Lower leg skin (tissue), 4 donors: ENCODE results near the gene TMOD2. TPM values are rescaled to one million over a fixed set of nuclear protein-coding genes. Genes with fewer than 3 reads are reported as not detected.

Source experiments
- DNase-seq, 2 donors: peaks; one replicate each; pipeline ENCODE4 v3.0.0-alpha.2; 2019; ENCODE audit warnings: low spot score in 2 of 2
- H3K4me3 ChIP-seq: fragments of 200-600 bp; sonication (generic); 2 replicates; pipeline ENCODE4 v1.5.1; 2017; ENCODE audit warnings: mild to moderate bottlenecking, low read depth; ENCODE audit not compliant: poor library complexity, severe bottlenecking
- CTCF ChIP-seq, 3 donors: fragments of 450-650 bp; IDR thresholded peaks; one replicate each; pipeline ENCODE4 v1.5.1; 2016; ENCODE audit warnings: antibody characterized with exemption in 3 of 3, mild to moderate bottlenecking in 3 of 3, moderate library complexity in 2 of 3
- POLR2A ChIP-seq, 2 donors: fragments of 450-650 bp; IDR thresholded peaks; one replicate each; pipeline ENCODE4 v1.6.1; 2016 to 2017; ENCODE audit warnings: antibody characterized with exemption in 2 of 2, mild to moderate bottlenecking in 1 of 2, moderate library complexity in 1 of 2
- WGBS, 2 donors: methylation state at CpG; one replicate each; pipeline ENCODE4 v1.1.5; 2018; 5-methylcytosine and 5-hydroxymethylcytosine counted together
- intact Hi-C: fragments of 100-400 bp; cut with DNase I; formaldehyde crosslinking; loops from one replicate; pipeline ENCODE4 v1.15.0; 2023; ENCODE audit warnings: low total_unique reads
- total RNA-seq, 4 donors: library from RNA; depleted of rRNA; stranded (reverse); fragments of >200 nt; gene quantifications; one replicate each; pipeline ENCODE4 v1.1.0, GENCODE V29; 2016

TMOD2 gene
- total RNA-seq, 4 donors from 2014 or later: 6.6 to 9.3 (median 7.5) TPM

GRCh38 chr15:51721199-51721960, 30.0 kb upstream of the TMOD2 start:
- TF ChIP-seq CTCF (IDR thresholded peaks at IDR 0.05) (no peak), POLR2A (IDR thresholded peaks at IDR 0.05) (no peak)
- 49 to 73% methylated on average over 5 of the region's 5 CpGs for WGBS, 2 donors
- intact Hi-C loops: no loop called here
- no peak overlapping the region for H3K4me3 ChIP-seq
- no peak for DNase-seq

DNA sequence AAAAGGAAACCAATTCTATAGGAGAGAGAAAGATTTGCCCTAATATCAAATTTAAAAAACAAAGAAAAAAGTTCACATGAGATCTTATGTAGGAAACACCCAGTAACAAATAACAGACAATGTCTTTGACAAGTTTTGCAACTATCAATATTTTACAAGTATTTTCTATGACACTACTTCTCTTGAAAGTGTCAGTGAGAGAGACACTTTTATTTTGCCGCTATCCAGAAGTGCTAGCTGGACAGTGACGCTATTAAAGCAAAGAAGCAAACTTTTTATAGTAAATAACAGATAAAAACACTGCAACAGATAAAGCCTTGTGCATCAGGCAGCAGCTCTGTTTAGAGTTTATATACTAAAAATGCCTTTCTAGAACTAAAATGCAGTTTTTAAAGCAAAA, 27.2 kb upstream of the TMOD2 start:
- no peak for DNase-seq
- WGBS, 2 donors: 92 to 95% methylated on average over 2 of the region's 2 CpGs
- TF ChIP-seq POLR2A (IDR thresholded peaks at IDR 0.05) (no peak), CTCF (IDR thresholded peaks at IDR 0.05) (no peak)
- H3K4me3 ChIP-seq: no peak overlapping the region
- intact Hi-C loops: no loop called here

- no peak for DNase-seq
- no peak for TF ChIP-seq CTCF (IDR thresholded peaks at IDR 0.05)
- TF ChIP-seq POLR2A (IDR thresholded peaks at IDR 0.05): no peak
- no peak overlapping the region for H3K4me3 ChIP-seq
- 15 to 24% methylated on average over 1 of the region's 1 CpG for WGBS, 2 donors
- intact Hi-C loops: no loop called here
Measured at GRCh38 chr15:51724673-51725072, 26.7 kb upstream of the TMOD2 start.

GRCh38 chr15:51726302-51727073, 24.9 kb upstream of the TMOD2 start:
- 25 to 27% methylated on average over 5 of the region's 5 CpGs for WGBS, 2 donors
- TF ChIP-seq CTCF (IDR thresholded peaks at IDR 0.05): no peak
- no peak for TF ChIP-seq POLR2A (IDR thresholded peaks at IDR 0.05)
- intact Hi-C loops: no loop called here
- H3K4me3 ChIP-seq: no peak overlapping the region
- DNase-seq: peak in 1 of 2 donors; percentile 59

- no peak overlapping the region for H3K4me3 ChIP-seq
- 69 to 88% methylated on average over 4 of the region's 4 CpGs for WGBS, 2 donors
- no peak for DNase-seq
- TF ChIP-seq CTCF (IDR thresholded peaks at IDR 0.05) (no peak), POLR2A (IDR thresholded peaks at IDR 0.05) (no peak)
- intact Hi-C loops: no loop called here
Measured at GRCh38 chr15:51727141-51727897, 24.1 kb upstream of the TMOD2 start.
